ENCODE data around the gene ASPG. TPM values are rescaled to one million over a fixed set of nuclear protein-coding genes. Genes with fewer than 3 reads are reported as not detected.

The ASPG gene
- total RNA-seq, 2 donors from 2014 or later, result 78.5 to 161 TPM

- H3K4me3 ChIP-seq, result no peak overlapping the region
- DNase-seq (ENCODE audit: low spot score), result no peak
- H3K36me3 ChIP-seq, result no peaks in the 10 kb centered on the region
- peaks cover 0 to 20% of the 10 kb centered on the region in 2 donors for H3K4me1 ChIP-seq
- no peaks in the 10 kb centered on the region for H3K27me3 ChIP-seq
- no peak overlapping the region for H3K27ac ChIP-seq
- no peak for TF ChIP-seq CTCF (IDR thresholded peaks at IDR 0.05)
- H3K9me3 ChIP-seq, result no peaks in the 10 kb centered on the region
Observed at GRCh38 chr14:104115131-104115600, 29.7 kb downstream of the ASPG start.

- H3K27ac ChIP-seq, result no peak overlapping the region
- TF ChIP-seq CTCF (IDR thresholded peaks at IDR 0.05), result no peak
- no peaks in the 10 kb centered on the region for H3K27me3 ChIP-seq
- no peak overlapping the region for H3K4me3 ChIP-seq
- DNase-seq (ENCODE audit: low spot score), result no peak
- H3K9me3 ChIP-seq, result no peaks in the 10 kb centered on the region
- H3K36me3 ChIP-seq, result no peaks in the 10 kb centered on the region
- peaks cover 0 to 20% of the 10 kb centered on the region in 2 donors for H3K4me1 ChIP-seq
Observed at GRCh38 chr14:104115691-104116287, 30.3 kb downstream of the ASPG start.

GRCh38 chr14:104116288-104116755 is 30.8 kb downstream of the ASPG start:
- Histone ChIP-seq H3K27me3 (no peaks in the 10 kb centered on the region), H3K4me1 (peaks cover 0 to 20% of the 10 kb centered on the region in 2 donors), H3K9me3 (no peaks in the 10 kb centered on the region), H3K36me3 (no peaks in the 10 kb centered on the region), H3K27ac (no peak overlapping the region), H3K4me3 (peak overlapping the region; percentile 39 to 50)
- no peak for DNase-seq (ENCODE audit: low spot score)
- TF ChIP-seq CTCF (IDR thresholded peaks at IDR 0.05), result no peak

- no peak for DNase-seq (ENCODE audit: low spot score)
- H3K27ac ChIP-seq, result no peak overlapping the region
- H3K4me1 ChIP-seq, result peaks cover 0 to 20% of the 10 kb centered on the region in 2 donors
- no peaks in the 10 kb centered on the region for H3K36me3 ChIP-seq
- H3K9me3 ChIP-seq, result no peaks in the 10 kb centered on the region
- H3K4me3 ChIP-seq, result peak overlapping the region; percentile 39 to 50
- no peak for TF ChIP-seq CTCF (IDR thresholded peaks at IDR 0.05)
- H3K27me3 ChIP-seq, result no peaks in the 10 kb centered on the region
Observed at GRCh38 chr14:104116756-104117340, 31.3 kb downstream of the ASPG start.

- Histone ChIP-seq H3K9me3 (no peaks in the 10 kb centered on the region), H3K4me3 (peak overlapping the region in 1 of 2 donors; percentile 50), H3K36me3 (no peaks in the 10 kb centered on the region), H3K27me3 (no peaks in the 10 kb centered on the region), H3K4me1 (peaks cover 0 to 20% of the 10 kb centered on the region in 2 donors), H3K27ac (no peak overlapping the region)
- TF ChIP-seq CTCF (IDR thresholded peaks at IDR 0.05), result no peak
- no peak for DNase-seq (ENCODE audit: low spot score)
Observed at GRCh38 chr14:104117341-104118005, 32.0 kb downstream of the ASPG start.
